Cardiac muscle cell (in vitro differentiated cells and primary cell): ENCODE measurements around the gene ZC3H10. TPM values are rescaled to one million over a fixed set of nuclear protein-coding genes. Genes with fewer than 3 reads are reported as not detected.

Experiments used
- DNase-seq, 2 donors: peaks; one replicate each; pipeline versions ENCODE4 v3.0.0 to v3.0.0-alpha.2; 2010 to 2017; ENCODE audit warnings: low read depth in 1 of 2, low spot score in 1 of 2
- H3K27ac ChIP-seq: fragments of 200-600 bp; sonication (generic); 2 replicates; pipeline ENCODE4 v1.5.1; 2016
- H3K27me3 ChIP-seq: fragments of 200-600 bp; sonication (generic); 2 replicates; pipeline ENCODE4 v1.6.0; 2016; ENCODE audit warnings: control low read depth
- H3K36me3 ChIP-seq: fragments of 200-600 bp; sonication (generic); 2 replicates; pipeline ENCODE4 v1.5.1; 2016; ENCODE audit warnings: control low read depth
- H3K4me1 ChIP-seq: fragments of 200-600 bp; sonication (generic); 2 replicates; pipeline ENCODE4 v1.8.1; 2017; ENCODE audit warnings: low read depth, mild to moderate bottlenecking, mixed run types
- H3K4me3 ChIP-seq: fragments of 200-600 bp; sonication (generic); 2 replicates; pipeline ENCODE4 v1.5.1; 2016; ENCODE audit warnings: mild to moderate bottlenecking
- H3K9me3 ChIP-seq: fragments of 200-600 bp; sonication (generic); 2 replicates; pipeline ENCODE4 v1.5.1; 2017; ENCODE audit warnings: low read depth, mild to moderate bottlenecking, control low read depth
- CTCF ChIP-seq: IDR thresholded peaks from 2 replicates; pipeline ENCODE4 v1.5.1; 2012; ENCODE audit warnings: low read depth, mild to moderate bottlenecking, low read length
- polyA plus RNA-seq: library from polyadenylated mRNA; unstranded; fragments of >200 nt; fragmentation: Nextera tagmentation; extraction: Ambion mirVana; gene quantifications from 2 replicates; pipeline ENCODE4 v1.2.1, GENCODE V29; 2016
- total RNA-seq: library from RNA; depleted of rRNA; stranded (reverse); fragments of >200 nt; gene quantifications from 2 replicates; pipeline ENCODE4 v1.2.3, GENCODE V29; 2016

The ZC3H10 gene
- total and polyA plus RNA-seq, 2 experiments from 2014 or later: 7.2 to 7.5 TPM

GRCh38 chr12:56165369-56165768, 47.3 kb downstream of the ZC3H10 start:
- H3K36me3 ChIP-seq: peaks cover 66% of the 10 kb centered on the region
- no peak overlapping the region for H3K27ac ChIP-seq
- H3K27me3 ChIP-seq: no peaks in the 10 kb centered on the region
- peaks cover 22% of the 10 kb centered on the region for H3K4me1 ChIP-seq
- no peak overlapping the region for H3K4me3 ChIP-seq
- no peak for DNase-seq
- TF ChIP-seq CTCF: no peak
- no peaks in the 10 kb centered on the region for H3K9me3 ChIP-seq

- peaks cover 63% of the 10 kb centered on the region for H3K36me3 ChIP-seq
- DNase-seq: no peak
- no peak overlapping the region for H3K27ac ChIP-seq
- peaks cover 10% of the 10 kb centered on the region for H3K4me1 ChIP-seq
- TF ChIP-seq CTCF: no peak
- H3K4me3 ChIP-seq: no peak overlapping the region
- H3K9me3 ChIP-seq: no peaks in the 10 kb centered on the region
- H3K27me3 ChIP-seq: no peaks in the 10 kb centered on the region
Observed at GRCh38 chr12:56169229-56169759, 51.2 kb downstream of the ZC3H10 start.

- Histone ChIP-seq H3K4me3 (no peak overlapping the region), H3K9me3 (no peaks in the 10 kb centered on the region), H3K4me1 (peaks cover 3% of the 10 kb centered on the region), H3K27me3 (no peaks in the 10 kb centered on the region), H3K36me3 (peaks cover 70% of the 10 kb centered on the region), H3K27ac (no peak overlapping the region)
- DNase-seq: no peak
- no peak for TF ChIP-seq CTCF
Observed at GRCh38 chr12:56172839-56173238, 54.8 kb downstream of the ZC3H10 start.

Other genes with a start within 250 kb of the ZC3H10 start
- 55.3 and 56.3 TPM in 2 replicates for gene PYM1, start 190.4 kb upstream of the ZC3H10 start, total RNA-seq
- 63.2 and 82.9 TPM in 2 replicates for gene PYM1, start 190.4 kb upstream of the ZC3H10 start, polyA plus RNA-seq
- gene DGKA, start 187.1 kb upstream of the ZC3H10 start, total RNA-seq: 18.3 and 28.6 TPM in 2 replicates
- 34.4 and 46.6 TPM in 2 replicates for gene DGKA, start 187.1 kb upstream of the ZC3H10 start, polyA plus RNA-seq
- 9.0 and 11.3 TPM in 2 replicates for gene PMEL, start 152.2 kb upstream of the ZC3H10 start, total RNA-seq
- gene PMEL, start 152.2 kb upstream of the ZC3H10 start, polyA plus RNA-seq: 15.5 and 15.7 TPM in 2 replicates
- 31.3 and 31.4 TPM in 2 replicates for gene CDK2, start 151.4 kb upstream of the ZC3H10 start, total RNA-seq
- 33.9 and 40.8 TPM in 2 replicates for gene CDK2, start 151.4 kb upstream of the ZC3H10 start, polyA plus RNA-seq
- 87.9 and 104 TPM in 2 replicates for gene RAB5B, start 144.2 kb upstream of the ZC3H10 start, total RNA-seq
- gene RAB5B, start 144.2 kb upstream of the ZC3H10 start, polyA plus RNA-seq: 154 and 157 TPM in 2 replicates
- 38.2 and 52.4 TPM in 2 replicates for gene SUOX, start 121.0 kb upstream of the ZC3H10 start, total RNA-seq
- 45.3 and 59.6 TPM in 2 replicates for gene SUOX, start 121.0 kb upstream of the ZC3H10 start, polyA plus RNA-seq
- gene IKZF4, start 97.2 kb upstream of the ZC3H10 start, total RNA-seq: 9.7 and 11.5 TPM in 2 replicates
- gene IKZF4, start 97.2 kb upstream of the ZC3H10 start, polyA plus RNA-seq: 12.5 and 18.1 TPM in 2 replicates
- 535 and 1,293 TPM in 2 replicates for gene RPS26, start 76.3 kb upstream of the ZC3H10 start, total RNA-seq
- 204 and 252 TPM in 2 replicates for gene RPS26, start 76.3 kb upstream of the ZC3H10 start, polyA plus RNA-seq
- 22.0 and 26.6 TPM in 2 replicates for gene ERBB3, start 38.1 kb upstream of the ZC3H10 start, total RNA-seq
- gene ERBB3, start 38.1 kb upstream of the ZC3H10 start, polyA plus RNA-seq: 10.5 and 21.0 TPM in 2 replicates
- gene PA2G4, start 13.7 kb upstream of the ZC3H10 start, total RNA-seq: 166 and 235 TPM in 2 replicates
- gene PA2G4, start 13.7 kb upstream of the ZC3H10 start, polyA plus RNA-seq: 132 and 189 TPM in 2 replicates
- 1,416 and 2,307 TPM in 2 replicates for gene RPL41, start 1.6 kb upstream of the ZC3H10 start, total RNA-seq
- gene RPL41, start 1.6 kb upstream of the ZC3H10 start, polyA plus RNA-seq: 2,144 and 2,427 TPM in 2 replicates
- 103 and 107 TPM in 2 replicates for gene ESYT1, start 10.0 kb downstream of the ZC3H10 start, total RNA-seq
- 52.0 and 70.6 TPM in 2 replicates for gene ESYT1, start 10.0 kb downstream of the ZC3H10 start, polyA plus RNA-seq
- 218 and 293 TPM in 2 replicates for gene MYL6B, start 34.3 kb downstream of the ZC3H10 start, total RNA-seq
- gene MYL6B, start 34.3 kb downstream of the ZC3H10 start, polyA plus RNA-seq: 142 and 203 TPM in 2 replicates
- gene MYL6, start 40.1 kb downstream of the ZC3H10 start, total RNA-seq: 2,618 and 4,325 TPM in 2 replicates
- gene MYL6, start 40.1 kb downstream of the ZC3H10 start, polyA plus RNA-seq: 3,866 and 6,680 TPM in 2 replicates
- gene SMARCC2, start 71.2 kb downstream of the ZC3H10 start, total RNA-seq: 69.7 and 94.2 TPM in 2 replicates
- 79.6 and 104 TPM in 2 replicates for gene SMARCC2, start 71.2 kb downstream of the ZC3H10 start, polyA plus RNA-seq
- gene RNF41, start 103.7 kb downstream of the ZC3H10 start, total RNA-seq: 37.2 and 55.7 TPM in 2 replicates
- gene RNF41, start 103.7 kb downstream of the ZC3H10 start, polyA plus RNA-seq: 17.3 and 21.1 TPM in 2 replicates
- gene NABP2, start 106.1 kb downstream of the ZC3H10 start, total RNA-seq: 14.8 and 32.0 TPM in 2 replicates
- 6.8 and 10.7 TPM in 2 replicates for gene NABP2, start 106.1 kb downstream of the ZC3H10 start, polyA plus RNA-seq
- gene SLC39A5, start 111.8 kb downstream of the ZC3H10 start, total RNA-seq: 0.67 TPM in 1 of 2 replicates, not detected in the other
- gene SLC39A5, start 111.8 kb downstream of the ZC3H10 start, polyA plus RNA-seq: 1.0 TPM in 1 of 2 replicates, not detected in the other
- gene ANKRD52, start 140.1 kb downstream of the ZC3H10 start, total RNA-seq: 18.0 and 19.3 TPM in 2 replicates
- 34.9 and 37.7 TPM in 2 replicates for gene ANKRD52, start 140.1 kb downstream of the ZC3H10 start, polyA plus RNA-seq
- 40.3 and 53.6 TPM in 2 replicates for gene COQ10A, start 148.7 kb downstream of the ZC3H10 start, total RNA-seq
- 65.6 and 67.2 TPM in 2 replicates for gene COQ10A, start 148.7 kb downstream of the ZC3H10 start, polyA plus RNA-seq
- 280 and 360 TPM in 2 replicates for gene CS, start 182.1 kb downstream of the ZC3H10 start, total RNA-seq
- gene CS, start 182.1 kb downstream of the ZC3H10 start, polyA plus RNA-seq: 243 and 289 TPM in 2 replicates
- 85.3 and 107 TPM in 2 replicates for gene CNPY2, start 197.7 kb downstream of the ZC3H10 start, total RNA-seq
- gene CNPY2, start 197.7 kb downstream of the ZC3H10 start, polyA plus RNA-seq: 245 and 302 TPM in 2 replicates
- 52.6 and 63.1 TPM in 2 replicates for gene PAN2, start 215.7 kb downstream of the ZC3H10 start, total RNA-seq
- 72.7 and 76.0 TPM in 2 replicates for gene PAN2, start 215.7 kb downstream of the ZC3H10 start, polyA plus RNA-seq
- 0.63 TPM in 1 of 2 replicates, not detected in the other for gene IL23A, start 220.6 kb downstream of the ZC3H10 start, total RNA-seq
- gene IL23A, start 220.6 kb downstream of the ZC3H10 start, polyA plus RNA-seq: 0.52 TPM in 1 of 2 replicates, not detected in the other
- 59.4 and 78.7 TPM in 2 replicates for gene STAT2, start 241.8 kb downstream of the ZC3H10 start, total RNA-seq
- 56.2 and 78.5 TPM in 2 replicates for gene STAT2, start 241.8 kb downstream of the ZC3H10 start, polyA plus RNA-seq
- not detected in 2 replicates for gene APOF, start 244.6 kb downstream of the ZC3H10 start, total RNA-seq
- not detected in 2 replicates for gene APOF, start 244.6 kb downstream of the ZC3H10 start, polyA plus RNA-seq